HG03196 (cell line): Measurements from ENCODE around the gene DDX41.
"Not testable (repeated sequence)": the region's sequence is repeated elsewhere in the genome, so short reads cannot be mapped to it uniquely, and the experiment has no call there.

Experiments
- ATAC-seq: cut with Tn5 transposase; IDR thresholded peaks from one replicate; pipeline ENCODE4 v1.9.1; 2021; ENCODE audit not compliant: unreplicated experiment

Gene DDX41

GRCh38 chr5:177486256-177486655 is 30.5 kb downstream of the DDX41 start:
- ATAC-seq, result no peak

GRCh38 chr5:177485753-177486152 is 31.0 kb downstream of the DDX41 start:
- not testable (repeated sequence) for ATAC-seq

GRCh38 chr5:177484902-177485549 is 31.7 kb downstream of the DDX41 start:
- ATAC-seq, result no peak

- ATAC-seq, result no peak
Observed at GRCh38 chr5:177483994-177484901, 32.5 kb downstream of the DDX41 start.

- ATAC-seq, result no peak
Observed at GRCh38 chr5:177483042-177483441, 33.7 kb downstream of the DDX41 start.

DNA sequence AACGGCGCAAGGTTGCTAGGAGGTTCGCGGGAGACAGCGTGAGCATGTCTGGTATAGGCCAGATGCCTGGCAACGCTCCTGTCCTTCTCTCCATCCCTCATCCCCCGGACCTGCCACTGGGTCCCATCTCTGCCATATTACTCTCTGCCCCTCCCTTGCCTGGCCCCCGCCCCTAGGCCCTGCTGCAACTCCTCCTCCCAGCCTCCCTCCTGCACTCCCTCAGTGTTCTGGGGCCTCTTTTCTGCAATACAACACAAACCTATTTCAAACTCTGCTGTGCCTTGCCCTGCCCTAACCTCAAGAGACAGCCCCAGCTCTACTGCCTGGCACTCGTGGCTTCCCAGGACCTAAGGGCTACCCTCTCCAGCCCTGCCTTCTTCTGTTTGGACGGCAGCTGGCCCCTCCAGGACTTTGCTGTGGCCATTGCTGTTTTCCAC is 34.4 kb downstream of the DDX41 start:
- ATAC-seq, result no peak

DNA sequence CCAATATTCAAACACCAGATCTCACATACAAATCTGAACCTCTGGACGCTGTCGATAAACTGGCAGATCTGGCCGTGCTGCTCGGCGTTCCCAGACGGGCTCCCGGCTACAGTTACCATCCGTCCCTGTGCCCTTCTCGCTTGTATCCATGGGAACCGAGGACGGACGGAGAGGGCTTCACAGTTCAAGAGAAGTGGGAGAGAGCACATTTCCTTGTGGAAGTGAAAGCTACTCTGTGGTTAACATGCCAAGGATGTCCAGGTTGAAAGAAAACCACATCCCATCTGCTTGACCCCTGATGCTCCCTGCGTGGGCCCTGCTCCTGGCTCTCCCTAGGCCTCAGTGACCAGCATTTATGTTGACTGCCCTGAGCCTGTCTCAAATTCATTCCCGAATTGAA is 37.0 kb downstream of the DDX41 start:
- no peak for ATAC-seq

GRCh38 chr5:177478711-177479646 is 37.8 kb downstream of the DDX41 start:
- no peak for ATAC-seq

GRCh38 chr5:177477701-177478477 is 38.9 kb downstream of the DDX41 start:
- ATAC-seq, result no peak

DNA sequence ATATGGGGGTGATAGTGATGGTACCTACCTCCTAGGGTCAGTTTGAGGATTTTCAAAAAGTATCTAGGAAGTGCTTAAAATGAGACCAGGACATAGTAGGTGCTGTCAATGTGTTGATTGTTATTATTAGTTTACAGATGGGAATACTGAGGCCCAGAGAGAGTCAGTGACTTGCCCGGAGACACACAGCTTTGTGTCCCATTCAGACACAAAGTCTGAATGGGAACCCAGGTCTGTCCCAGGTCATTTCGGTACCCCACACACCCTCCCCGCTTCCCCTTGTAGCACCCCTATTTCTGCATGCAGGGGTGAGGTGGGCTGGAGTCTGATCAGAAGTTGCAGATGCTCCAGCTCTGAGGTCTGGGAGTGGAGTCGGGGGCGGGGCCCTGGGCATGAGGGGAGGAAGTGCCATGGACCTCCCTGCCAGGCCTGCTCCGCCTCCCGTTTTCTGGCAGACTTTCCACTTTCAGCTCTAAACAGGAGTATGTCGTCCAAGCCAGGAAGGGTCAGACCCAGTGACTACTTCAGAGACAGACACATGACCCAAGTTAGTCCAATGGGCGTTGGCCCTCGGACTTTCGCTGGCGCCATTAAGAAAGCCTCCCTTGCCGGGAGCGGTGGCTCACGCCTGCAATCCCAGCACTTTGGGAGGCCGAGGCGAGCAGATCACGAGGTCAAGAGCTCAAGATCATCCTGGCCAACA is 40.1 kb downstream of the DDX41 start:
- no peak for ATAC-seq

- ATAC-seq, result no peak
Observed at GRCh38 chr5:177475563-177476427, 41.0 kb downstream of the DDX41 start.

GRCh38 chr5:177474846-177475562 is 41.8 kb downstream of the DDX41 start:
- no peak for ATAC-seq

- ATAC-seq, result no peak
Observed at GRCh38 chr5:177474002-177474476, 42.7 kb downstream of the DDX41 start.

DNA sequence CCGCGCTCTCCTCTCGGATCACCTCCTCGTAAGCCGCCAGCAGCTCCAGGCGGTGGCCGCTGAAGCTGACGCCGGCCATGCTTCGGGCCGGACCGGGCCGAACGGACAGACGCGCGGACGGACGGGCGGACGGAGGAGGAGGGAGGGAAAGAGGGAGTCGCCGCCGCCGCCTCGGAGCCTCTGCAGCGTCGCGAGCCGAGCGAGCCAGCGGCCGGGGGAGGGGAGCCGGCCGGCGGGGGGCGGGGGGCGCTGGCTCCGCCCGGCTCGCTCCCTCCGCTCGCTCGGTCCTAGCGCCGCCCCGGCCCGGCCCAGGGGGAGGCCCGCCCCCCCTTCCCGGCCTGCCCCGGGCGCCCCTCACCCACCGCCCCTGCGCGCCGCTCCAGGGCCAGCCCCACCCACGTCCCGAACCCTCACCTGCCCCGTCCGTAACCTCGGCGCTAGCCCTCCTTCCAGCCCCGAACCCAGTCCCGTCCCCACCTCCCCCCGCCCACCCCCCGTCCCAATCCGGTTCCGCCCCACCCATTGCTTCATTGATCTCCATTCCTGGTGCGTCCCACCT is 43.2 kb downstream of the DDX41 start, which contains the start of gene DBN1:
TSS of gene DBN1 (minus strand) at position 192 of the 559 bp plus-strand sequence. CDS start at position 79, 113 bp downstream.
- ATAC-seq, result no peak

DNA sequence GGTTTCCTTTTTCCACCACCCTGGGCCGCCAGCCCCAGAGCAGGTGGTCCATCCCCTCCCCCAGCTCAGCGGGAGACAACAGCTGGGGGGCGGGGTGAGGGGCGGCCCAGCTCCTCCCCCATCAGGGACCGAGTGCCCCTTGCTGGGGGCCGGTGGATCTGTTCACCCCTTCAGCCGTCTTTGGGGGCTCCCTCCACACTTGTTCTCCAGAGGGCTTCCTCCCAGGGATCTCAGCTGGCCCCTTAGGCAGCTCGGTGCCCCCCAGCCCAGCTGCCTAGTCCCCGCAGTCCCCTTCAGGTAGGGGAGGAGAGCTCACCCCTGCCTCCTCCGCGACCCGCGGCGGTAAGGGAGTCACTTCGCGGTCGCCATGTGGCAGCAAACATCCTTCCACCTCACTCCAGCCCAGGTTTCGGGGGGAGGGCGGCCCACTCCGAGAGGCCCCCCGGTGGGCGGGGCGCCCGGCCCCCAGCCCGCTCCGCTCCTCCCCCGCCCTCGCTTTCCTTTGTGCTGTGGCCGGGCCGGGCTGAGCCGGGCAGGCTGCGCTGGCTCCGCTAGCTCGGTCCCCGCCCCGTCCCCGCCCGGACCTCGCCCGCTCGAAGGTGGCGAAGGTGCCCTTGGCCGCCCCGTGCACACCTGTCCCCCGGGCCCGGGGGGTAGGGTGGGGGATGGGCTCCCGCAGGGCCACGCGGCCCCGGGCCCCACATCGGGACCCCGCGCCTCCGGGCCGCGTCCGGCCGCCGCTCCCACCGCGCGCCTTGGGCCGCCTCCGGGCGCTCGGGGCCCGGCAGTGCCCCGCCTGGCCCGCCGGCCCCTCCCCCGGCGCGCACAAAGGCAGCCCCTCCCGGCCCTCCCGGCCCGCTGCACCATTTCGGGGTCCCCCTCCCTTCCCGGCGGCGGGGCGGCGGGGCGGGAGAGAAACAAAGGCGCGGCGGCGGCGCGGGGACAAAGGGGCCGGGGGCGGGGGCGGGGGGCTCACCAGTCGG is 44.0 kb downstream of the DDX41 start:
- ATAC-seq, result no peak

DNA sequence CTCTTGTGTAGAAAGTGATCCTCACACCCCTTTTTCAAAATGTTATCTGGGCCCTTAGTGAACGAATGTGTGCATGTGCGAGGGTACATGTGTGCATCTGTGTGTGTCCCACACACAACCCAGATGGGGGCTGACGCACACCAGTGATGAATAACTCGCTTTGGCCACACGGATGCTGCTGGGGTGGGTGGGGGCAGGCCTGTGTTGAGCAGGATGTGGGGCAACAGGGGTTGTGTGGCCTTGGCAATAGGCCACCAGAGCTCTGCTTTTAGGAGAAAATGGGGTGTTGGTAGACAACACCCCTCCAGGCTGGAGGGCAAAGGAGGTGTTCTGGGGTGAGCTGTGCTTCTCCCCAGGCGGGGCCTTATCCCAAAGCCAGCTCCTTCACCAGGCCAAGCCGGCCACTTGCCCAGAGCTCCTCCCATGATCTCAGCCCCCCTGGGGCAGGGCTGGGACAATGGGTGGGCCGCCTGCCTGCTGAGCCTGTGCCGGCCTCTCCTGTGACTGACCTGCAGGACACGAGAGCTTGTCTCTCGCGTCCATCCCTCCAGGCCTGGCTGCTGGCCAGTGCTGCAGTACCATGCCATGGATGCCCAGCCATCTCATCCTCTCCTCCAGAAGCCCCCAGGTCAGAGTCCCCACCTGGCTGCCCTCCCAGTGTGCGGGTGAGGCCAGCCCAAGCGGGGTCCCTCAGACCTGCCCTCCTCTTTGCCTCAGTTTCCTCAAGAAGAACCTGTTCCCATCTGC is 45.0 kb downstream of the DDX41 start:
- ATAC-seq, result no peak
